Measurements from ENCODE around the gene UBXN2A. TPM values are rescaled to one million over a fixed set of nuclear protein-coding genes. Genes with fewer than 3 reads are reported as not detected.
A peak's percentile ranks its signal among the peaks of the same experiment; 100 is the strongest.

UBXN2A gene, protein sequence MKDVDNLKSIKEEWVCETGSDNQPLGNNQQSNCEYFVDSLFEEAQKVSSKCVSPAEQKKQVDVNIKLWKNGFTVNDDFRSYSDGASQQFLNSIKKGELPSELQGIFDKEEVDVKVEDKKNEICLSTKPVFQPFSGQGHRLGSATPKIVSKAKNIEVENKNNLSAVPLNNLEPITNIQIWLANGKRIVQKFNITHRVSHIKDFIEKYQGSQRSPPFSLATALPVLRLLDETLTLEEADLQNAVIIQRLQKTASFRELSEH
- polyA plus RNA-seq (ENCODE audit: insufficient read length), result 17.6 TPM

- DNase-seq (ENCODE audit: low read depth), result peak; percentile 79
Measured at GRCh38 chr2:23939987-23940717, at the start of gene UBXN2A. Gene UBXN2A, plus strand, starts transcription at chr2:23940463. Its CDS starts 17,852 bp downstream, at chr2:23958315.

DNA sequence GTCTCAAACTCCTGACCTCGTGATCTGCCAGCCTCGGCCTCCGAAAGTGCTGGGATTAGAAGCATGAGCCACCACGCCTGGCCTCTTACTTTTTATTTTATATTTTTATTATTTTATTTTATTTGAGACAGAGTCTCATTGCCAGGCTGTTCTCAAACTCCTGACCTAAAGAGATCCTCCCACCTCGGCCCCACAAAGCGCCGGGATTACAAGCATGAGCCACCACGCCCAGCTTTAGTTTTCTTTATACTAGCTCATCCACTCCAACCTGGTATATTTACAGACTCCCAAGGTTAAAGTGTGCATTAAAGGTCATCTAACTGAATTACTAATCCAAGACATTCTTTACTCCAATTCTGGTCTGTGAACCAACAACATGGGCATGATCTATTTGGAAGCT, 40.1 kb upstream of the UBXN2A start:
- no peak for DNase-seq (ENCODE audit: low read depth)

DNA sequence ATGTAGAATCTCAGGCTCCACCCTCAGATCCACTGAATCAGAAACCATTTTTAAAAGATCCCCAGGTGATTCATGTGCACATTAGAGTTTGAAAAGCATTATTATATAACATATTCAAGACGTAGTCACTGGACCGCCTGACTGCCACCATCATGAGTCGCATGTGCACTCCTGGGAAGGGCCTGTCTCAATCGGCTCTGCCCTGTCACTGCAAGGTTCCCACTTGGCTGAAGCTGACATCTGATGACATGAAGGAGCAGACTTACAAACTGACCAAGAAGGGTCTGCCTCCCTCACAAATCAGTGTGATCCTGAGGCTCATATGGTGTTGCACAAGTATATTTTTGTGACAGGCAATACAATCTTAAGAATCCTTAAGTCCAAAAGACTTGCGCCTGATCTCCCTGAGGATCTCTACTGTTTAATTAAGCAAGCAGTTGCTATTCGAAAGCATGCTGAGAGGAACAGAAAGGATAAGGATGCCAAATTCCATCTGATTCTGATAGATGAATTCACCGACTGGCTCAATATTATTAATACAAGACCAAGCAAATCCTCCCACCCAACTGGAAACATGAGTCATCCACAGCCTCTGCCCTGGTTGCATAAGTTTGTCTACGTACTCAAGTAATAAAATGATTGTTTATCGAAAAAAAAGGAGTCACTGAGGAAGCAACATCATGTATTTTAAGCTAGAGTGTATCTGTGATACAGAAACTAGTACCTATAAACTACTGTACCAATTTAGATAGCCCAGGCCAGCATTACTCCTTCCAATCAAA, 39.5 kb upstream of the UBXN2A start:
- DNase-seq (ENCODE audit: low read depth), result no peak

DNA sequence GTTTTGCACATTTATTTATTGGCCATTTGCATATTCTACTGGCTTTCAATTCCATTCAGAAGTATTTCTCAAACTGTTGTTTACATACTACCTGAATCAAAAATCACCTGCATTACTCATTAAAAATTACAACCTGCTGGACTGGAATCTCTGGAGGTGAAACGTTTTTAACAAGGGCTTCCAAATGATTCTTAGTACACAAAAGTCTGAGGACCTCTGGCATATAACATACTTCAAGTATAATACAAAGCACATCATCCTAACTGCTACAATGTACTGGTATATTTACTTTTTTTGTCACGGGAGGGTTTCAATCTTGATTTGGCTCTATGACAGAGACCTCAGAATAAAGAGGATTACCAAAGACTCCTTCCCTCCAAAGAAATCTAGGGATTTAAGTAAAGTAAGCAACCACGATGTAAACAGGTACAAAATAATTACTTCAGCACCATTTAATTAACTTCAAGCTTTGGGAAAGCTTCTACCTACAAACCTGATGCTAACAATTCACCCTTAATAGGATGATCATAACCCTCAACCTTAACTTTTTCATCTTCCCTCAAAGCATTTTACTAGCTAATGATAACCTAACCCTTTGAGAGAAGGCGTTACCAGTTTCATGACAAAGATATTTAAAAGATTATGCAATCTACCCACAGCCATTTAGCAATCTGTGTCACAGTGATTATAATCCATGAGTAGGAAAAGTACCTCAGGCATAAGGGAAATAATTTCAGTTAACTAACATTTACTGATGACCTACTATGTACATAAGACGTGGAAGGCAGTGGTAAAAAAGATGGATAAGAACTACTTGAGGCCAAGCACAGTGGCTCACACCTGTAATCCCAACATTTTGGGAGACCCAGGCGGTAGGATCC, 38.1 kb upstream of the UBXN2A start:
- no peak for DNase-seq (ENCODE audit: low read depth)

GRCh38 chr2:23903034-23903433, 37.2 kb upstream of the UBXN2A start:
- DNase-seq (ENCODE audit: low read depth), result no peak

DNA sequence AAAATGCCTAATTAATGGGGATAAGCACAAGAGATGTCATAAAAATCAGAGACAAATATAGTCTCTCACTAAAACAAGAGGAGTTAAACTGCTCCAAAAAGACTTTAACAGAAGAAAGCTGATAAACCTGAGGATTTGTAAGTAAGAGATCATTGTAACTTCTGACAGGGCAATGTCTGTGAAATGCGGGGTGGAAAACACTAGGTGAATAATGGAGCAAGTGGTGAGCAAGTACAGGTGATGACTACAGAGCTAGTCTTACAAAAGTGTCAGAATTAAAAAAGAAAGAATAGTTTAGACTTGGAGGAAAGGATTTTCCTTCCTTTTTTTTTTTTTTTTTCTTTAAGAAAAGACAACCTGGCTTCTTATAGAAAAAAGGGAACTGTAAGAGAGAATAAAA, 36.0 kb upstream of the UBXN2A start:
- no peak for DNase-seq (ENCODE audit: low read depth)

GRCh38 chr2:23904692-23905091, 35.6 kb upstream of the UBXN2A start:
- DNase-seq (ENCODE audit: low read depth), result no peak

DNA sequence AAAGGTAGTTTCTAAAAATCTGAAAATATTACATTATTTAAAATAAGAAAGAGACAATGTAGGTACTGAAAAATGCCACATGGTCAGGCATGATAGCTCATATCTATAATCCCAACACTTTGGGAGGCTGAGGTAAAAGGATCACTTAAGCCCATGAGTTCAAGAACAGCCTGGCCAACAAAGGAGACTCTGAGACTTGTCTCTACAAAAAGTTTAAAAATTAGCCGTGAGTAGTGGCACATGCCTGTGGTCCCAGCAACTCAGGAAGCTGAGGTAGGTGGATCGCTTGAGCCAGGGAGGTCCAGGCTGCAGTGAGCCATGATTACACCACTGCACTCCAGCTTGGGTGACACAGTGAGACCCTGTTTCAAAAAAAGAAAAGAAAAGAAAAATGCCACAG, 35.1 kb upstream of the UBXN2A start:
- DNase-seq (ENCODE audit: low read depth), result no peak

GRCh38 chr2:23912054-23912453, 28.2 kb upstream of the UBXN2A start:
- DNase-seq (ENCODE audit: low read depth), result no peak

- DNase-seq (ENCODE audit: low read depth), result no peak
Measured at GRCh38 chr2:23915327-23915726, 24.9 kb upstream of the UBXN2A start.

DNA sequence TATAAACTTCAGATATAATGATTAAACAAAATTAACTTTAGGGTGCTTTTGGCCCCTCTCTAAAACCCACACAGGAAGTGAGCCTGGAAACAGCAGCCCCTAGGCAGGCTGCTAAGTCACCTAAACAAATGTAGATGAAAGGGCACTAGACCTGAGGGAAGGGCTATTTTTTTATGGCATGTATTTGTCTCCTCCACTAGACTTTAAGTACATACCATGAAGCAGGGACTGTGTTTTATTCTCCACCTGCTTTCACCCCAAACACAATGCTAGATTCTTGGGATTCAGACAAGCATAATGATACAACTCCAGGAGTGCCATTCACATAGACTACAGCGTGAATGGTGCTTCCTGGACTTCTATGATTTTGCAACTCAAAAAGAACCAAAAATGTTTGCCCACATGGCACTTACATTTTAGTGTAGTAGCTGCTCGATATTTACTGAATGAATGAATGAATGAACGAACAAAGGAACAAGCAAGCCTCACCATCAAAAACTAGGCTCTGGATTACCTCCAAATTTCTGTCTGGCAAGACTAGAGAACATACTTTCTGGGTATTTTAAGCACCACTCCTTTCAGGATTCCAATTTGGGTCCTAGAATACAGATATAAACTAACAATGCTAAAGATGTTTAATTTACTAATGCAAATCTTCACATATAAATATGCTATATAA, 23.4 kb upstream of the UBXN2A start:
- no peak for DNase-seq (ENCODE audit: low read depth)

- no peak for DNase-seq (ENCODE audit: low read depth)
Measured at GRCh38 chr2:23918837-23919489, 21.3 kb upstream of the UBXN2A start.

- DNase-seq (ENCODE audit: low read depth), result no peak
Measured at GRCh38 chr2:23924589-23925359, 15.5 kb upstream of the UBXN2A start.

DNA sequence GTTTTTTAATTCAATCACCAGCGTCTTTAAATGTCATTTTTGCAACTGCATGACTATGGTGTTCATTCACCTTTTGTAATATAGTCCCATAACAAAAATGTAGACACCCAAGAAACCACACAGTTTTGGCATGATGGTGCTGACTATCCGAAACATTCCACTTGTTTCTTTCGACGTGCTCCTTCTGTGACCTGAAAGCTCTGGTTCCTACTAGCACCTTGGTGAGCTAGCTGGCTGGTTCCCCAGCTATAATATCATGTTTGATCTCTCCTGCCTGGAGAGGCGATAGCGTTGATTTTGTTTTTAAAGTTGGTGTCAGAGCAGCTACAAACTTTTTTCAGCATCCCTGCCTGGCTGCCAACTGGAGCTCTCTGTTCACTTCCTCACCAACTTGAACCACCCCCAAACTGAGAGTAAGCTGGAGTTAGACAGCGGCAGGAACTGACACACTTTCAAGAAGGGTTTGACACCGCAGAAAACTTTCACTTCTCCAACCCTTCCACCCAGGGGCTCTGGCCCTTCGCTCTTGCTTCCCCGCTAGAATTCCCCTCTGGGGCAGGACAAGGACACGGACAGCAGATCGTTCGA, 14.5 kb upstream of the UBXN2A start:
- no peak for DNase-seq (ENCODE audit: low read depth)

DNA sequence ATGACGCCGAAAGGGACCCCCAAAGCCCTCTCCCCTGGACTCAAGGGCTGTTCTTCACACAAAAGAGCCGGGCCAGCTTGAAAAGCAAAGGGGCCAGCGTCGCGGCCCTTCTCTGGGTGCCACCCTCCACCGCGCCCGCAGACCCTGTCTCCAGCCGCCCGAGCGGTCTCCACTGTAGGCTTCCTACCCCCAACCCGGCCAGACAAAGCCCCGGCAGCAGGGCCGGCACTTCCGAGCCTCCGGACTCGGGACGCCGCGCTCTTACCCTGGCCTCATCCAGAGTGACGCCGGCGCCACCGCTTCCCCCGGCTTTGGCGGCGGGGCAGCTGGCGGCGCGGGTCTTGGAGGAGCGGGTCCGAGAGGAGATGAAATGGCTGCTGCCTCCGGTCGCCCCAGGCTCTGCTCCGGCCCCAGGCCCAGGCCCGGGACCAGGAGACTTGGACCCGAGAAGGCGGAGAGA, 13.9 kb upstream of the UBXN2A start:
- no peak for DNase-seq (ENCODE audit: low read depth)

DNA sequence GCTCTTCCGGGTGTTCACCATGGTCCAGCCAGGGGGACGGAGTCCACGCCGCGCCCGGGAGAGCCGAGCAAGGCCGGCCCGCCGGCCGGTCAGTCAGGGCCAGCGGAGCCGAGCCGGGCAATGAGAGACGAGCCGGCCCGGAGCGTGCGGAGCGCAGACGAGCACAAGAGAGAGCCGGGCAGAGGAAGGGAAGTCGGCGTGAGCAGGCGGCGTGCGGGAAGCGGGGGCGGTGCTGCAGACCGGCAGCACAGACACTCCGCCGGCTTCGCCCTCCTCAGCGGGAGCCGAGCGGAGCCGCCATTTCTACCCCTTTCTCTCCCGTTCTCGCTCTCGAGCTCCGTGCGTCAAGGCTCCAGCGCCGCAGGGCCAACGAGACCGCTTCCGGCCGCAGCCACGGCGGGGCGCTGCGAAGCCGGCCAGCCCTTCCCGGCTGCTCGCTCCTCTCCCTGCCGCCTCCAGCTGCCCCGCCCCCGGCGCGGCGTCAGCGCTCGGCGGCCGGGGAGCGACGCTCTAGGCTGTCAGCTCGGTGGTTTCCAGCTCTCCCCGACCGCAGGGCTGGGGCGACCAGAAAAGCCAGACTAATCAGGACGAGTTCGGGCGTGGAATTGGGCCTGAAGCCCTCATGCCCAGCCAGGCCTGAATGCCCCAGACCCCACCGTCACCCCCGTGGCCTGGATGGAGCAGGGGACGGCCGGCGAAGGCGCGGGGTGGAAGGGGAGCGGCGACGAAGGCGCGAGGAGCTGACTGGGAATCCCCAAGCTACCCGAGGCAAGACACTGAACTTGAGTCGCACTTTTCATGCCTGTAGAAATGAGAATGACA, 13.3 kb upstream of the UBXN2A start, which contains the start of gene ATAD2B:
Gene ATAD2B (minus strand): TSS at position 374 of the 822 bp plus-strand sequence. CDS start 353 bp downstream, at position 21.
- peak; percentile 91 for DNase-seq (ENCODE audit: low read depth)

- no peak for DNase-seq (ENCODE audit: low read depth)
Measured at GRCh38 chr2:23934259-23934658, 6.0 kb upstream of the UBXN2A start.
